ENCODE measurements around the gene RPS6KB2. TPM values are rescaled to one million over a fixed set of nuclear protein-coding genes. Genes with fewer than 3 reads are reported as not detected.

The RPS6KB2 gene
- total and polyA plus RNA-seq, 9 of the 15 experiments (the other 6 are each of a cell fraction or from before 2014, with no cell fraction given): 0.42 to 122 (median 82.6) TPM

DNA sequence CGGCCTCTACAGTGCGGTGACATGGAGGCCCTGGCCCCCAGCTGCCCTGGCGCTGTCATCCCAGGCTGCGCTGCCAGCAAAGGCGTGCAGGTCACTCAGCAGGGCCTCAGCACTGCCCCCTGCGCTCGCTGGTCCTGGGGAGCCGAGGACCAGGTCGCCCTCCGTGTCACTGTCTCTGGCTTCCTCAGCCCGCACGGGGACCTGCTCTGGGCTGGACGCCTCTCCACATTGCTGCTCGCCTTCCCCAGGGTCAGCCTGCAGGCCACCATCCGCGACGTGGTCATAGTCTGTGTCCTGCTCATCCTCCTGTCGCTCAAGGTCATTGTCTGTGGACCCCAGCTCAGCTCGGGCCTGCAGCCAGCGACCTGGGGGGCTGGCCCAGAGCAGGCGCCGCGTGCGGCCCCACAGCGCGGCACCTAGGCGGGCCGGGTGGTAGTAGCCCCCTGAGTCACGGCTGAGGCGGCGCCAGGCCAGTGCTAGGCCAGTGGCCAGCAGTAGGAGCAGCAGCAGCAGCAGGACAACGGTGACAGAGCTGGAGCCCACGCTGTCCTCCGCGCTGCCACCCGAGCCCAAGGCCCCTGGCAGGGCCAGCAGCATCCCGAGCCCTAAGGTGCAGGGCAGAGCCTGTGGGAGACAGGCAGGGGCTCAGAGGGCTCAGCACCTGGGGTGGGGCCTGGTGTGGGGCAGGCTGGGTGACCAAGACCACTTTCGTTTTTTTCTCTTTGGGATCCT is 7.6 kb downstream of the RPS6KB2 start (continued):
- TF ChIP-seq, protein P1, sequence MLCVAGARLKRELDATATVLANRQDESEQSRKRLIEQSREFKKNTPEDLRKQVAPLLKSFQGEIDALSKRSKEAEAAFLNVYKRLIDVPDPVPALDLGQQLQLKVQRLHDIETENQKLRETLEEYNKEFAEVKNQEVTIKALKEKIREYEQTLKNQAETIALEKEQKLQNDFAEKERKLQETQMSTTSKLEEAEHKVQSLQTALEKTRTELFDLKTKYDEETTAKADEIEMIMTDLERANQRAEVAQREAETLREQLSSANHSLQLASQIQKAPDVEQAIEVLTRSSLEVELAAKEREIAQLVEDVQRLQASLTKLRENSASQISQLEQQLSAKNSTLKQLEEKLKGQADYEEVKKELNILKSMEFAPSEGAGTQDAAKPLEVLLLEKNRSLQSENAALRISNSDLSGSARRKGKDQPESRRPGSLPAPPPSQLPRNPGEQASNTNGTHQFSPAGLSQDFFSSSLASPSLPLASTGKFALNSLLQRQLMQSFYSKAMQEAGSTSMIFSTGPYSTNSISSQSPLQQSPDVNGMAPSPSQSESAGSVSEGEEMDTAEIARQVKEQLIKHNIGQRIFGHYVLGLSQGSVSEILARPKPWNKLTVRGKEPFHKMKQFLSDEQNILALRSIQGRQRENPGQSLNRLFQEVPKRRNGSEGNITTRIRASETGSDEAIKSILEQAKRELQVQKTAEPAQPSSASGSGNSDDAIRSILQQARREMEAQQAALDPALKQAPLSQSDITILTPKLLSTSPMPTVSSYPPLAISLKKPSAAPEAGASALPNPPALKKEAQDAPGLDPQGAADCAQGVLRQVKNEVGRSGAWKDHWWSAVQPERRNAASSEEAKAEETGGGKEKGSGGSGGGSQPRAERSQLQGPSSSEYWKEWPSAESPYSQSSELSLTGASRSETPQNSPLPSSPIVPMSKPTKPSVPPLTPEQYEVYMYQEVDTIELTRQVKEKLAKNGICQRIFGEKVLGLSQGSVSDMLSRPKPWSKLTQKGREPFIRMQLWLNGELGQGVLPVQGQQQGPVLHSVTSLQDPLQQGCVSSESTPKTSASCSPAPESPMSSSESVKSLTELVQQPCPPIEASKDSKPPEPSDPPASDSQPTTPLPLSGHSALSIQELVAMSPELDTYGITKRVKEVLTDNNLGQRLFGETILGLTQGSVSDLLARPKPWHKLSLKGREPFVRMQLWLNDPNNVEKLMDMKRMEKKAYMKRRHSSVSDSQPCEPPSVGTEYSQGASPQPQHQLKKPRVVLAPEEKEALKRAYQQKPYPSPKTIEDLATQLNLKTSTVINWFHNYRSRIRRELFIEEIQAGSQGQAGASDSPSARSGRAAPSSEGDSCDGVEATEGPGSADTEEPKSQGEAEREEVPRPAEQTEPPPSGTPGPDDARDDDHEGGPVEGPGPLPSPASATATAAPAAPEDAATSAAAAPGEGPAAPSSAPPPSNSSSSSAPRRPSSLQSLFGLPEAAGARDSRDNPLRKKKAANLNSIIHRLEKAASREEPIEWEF (CRISPR knock-in tag; IDR thresholded peaks at IDR 0.05): no peak
- TF ChIP-seq CCNT2 (IDR thresholded peaks at IDR 0.05; ENCODE audit: borderline replicate concordance, extremely low read depth, insufficient read length, low read depth, low read length) (peak; percentile 13), ZFX (CRISPR knock-in tag; IDR thresholded peaks at IDR 0.05) (peak; percentile 23; the same call in 1 of the 2 replicates), RFX5 (IDR thresholded peaks at IDR 0.05; ENCODE audit: low read depth, low read length) (no peak), KAT2B (IDR thresholded peaks at IDR 0.05; ENCODE audit: low read depth, low read length) (no peak), ZNF121 (CRISPR knock-in tag; conservative IDR thresholded peaks at IDR 0.05) (no peak), TAF15 (IDR thresholded peaks at IDR 0.05; ENCODE audit: low read depth, low read length) (no peak), ZBTB8A (IDR thresholded peaks at IDR 0.05; ENCODE audit: partially characterized antibody) (no peak)
- TF ChIP-seq, protein P2, sequence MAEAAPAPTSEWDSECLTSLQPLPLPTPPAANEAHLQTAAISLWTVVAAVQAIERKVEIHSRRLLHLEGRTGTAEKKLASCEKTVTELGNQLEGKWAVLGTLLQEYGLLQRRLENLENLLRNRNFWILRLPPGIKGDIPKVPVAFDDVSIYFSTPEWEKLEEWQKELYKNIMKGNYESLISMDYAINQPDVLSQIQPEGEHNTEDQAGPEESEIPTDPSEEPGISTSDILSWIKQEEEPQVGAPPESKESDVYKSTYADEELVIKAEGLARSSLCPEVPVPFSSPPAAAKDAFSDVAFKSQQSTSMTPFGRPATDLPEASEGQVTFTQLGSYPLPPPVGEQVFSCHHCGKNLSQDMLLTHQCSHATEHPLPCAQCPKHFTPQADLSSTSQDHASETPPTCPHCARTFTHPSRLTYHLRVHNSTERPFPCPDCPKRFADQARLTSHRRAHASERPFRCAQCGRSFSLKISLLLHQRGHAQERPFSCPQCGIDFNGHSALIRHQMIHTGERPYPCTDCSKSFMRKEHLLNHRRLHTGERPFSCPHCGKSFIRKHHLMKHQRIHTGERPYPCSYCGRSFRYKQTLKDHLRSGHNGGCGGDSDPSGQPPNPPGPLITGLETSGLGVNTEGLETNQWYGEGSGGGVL (CRISPR knock-in tag; IDR thresholded peaks at IDR 0.05): no peak
- TF ChIP-seq, protein P3, sequence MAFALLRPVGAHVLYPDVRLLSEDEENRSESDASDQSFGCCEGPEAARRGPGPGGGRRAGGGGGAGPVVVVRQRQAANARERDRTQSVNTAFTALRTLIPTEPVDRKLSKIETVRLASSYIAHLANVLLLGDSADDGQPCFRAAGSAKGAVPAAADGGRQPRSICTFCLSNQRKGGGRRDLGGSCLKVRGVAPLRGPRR (CRISPR knock-in tag; IDR thresholded peaks at IDR 0.05): no peak
- TF ChIP-seq, protein P4, sequence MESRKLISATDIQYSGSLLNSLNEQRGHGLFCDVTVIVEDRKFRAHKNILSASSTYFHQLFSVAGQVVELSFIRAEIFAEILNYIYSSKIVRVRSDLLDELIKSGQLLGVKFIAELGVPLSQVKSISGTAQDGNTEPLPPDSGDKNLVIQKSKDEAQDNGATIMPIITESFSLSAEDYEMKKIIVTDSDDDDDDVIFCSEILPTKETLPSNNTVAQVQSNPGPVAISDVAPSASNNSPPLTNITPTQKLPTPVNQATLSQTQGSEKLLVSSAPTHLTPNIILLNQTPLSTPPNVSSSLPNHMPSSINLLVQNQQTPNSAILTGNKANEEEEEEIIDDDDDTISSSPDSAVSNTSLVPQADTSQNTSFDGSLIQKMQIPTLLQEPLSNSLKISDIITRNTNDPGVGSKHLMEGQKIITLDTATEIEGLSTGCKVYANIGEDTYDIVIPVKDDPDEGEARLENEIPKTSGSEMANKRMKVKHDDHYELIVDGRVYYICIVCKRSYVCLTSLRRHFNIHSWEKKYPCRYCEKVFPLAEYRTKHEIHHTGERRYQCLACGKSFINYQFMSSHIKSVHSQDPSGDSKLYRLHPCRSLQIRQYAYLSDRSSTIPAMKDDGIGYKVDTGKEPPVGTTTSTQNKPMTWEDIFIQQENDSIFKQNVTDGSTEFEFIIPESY (CRISPR knock-in tag; IDR thresholded peaks at IDR 0.05): peak; percentile 78

Measured in K562 (cell line).